ENCODE results near the gene EVC2. TPM values are rescaled to one million over a fixed set of nuclear protein-coding genes. Genes with fewer than 3 reads are reported as not detected.

The EVC2 gene
- total and polyA plus RNA-seq, 9 of the 15 experiments (the other 6 are each of a cell fraction or from before 2014, with no cell fraction given): 0.03 to 0.55 (median 0.38) TPM; not detected in 1

GRCh38 chr4:5558502-5558901 lies 149.9 kb downstream of the EVC2 start:
- Histone ChIP-seq H3K36me3 (ENCODE audit: control insufficient read depth, insufficient read depth, low read length) (no peaks in the 10 kb centered on the region), H3K9me3 (replicated peaks; ENCODE audit: control insufficient read depth, insufficient read depth, low read depth, low read length) (no peaks in the 10 kb centered on the region), H3K9me1 (ENCODE audit: control insufficient read depth, insufficient read depth, low read length) (no peaks in the 10 kb centered on the region), H3K4me3 (no peak overlapping the region), H3K4me2 (ENCODE audit: insufficient read depth, low read length) (no peak overlapping the region), H3K9ac (ENCODE audit: insufficient read depth in 1 of 2, low read depth in 2 of 2, low read length in 2 of 2) (no peak overlapping the region), H3K4me1 (replicated peaks in 1 of 2; ENCODE audit: control insufficient read depth in 2 of 2, insufficient read depth in 2 of 2, low read length in 2 of 2) (no peaks in the 10 kb centered on the region), H2AFZ (ENCODE audit: low read depth, low read length) (no peak overlapping the region), H3K27me3 (ENCODE audit: control insufficient read depth in 2 of 2, insufficient read depth in 2 of 2, low read length in 2 of 2) (no peaks in the 10 kb centered on the region), H4K20me1 (replicated peaks; ENCODE audit: control insufficient read depth, insufficient read depth, low read length) (no peaks in the 10 kb centered on the region), H3K79me2 (ENCODE audit: control insufficient read depth, insufficient read depth, low read length) (no peaks in the 10 kb centered on the region), H3K27ac (ENCODE audit: extremely low read depth, low read depth, low read length) (no peak overlapping the region)
- in situ Hi-C loops (cut with MboI) (no loop called here), intact Hi-C loops (cut with micrococcal nuclease) (no loop called here)
- TF ChIP-seq HNRNPLL (IDR thresholded peaks at IDR 0.05; ENCODE audit: low read depth, low read length, poor library complexity, severe bottlenecking) (no peak), GMEB1 (CRISPR knock-in tag; IDR thresholded peaks at IDR 0.05) (no peak), ZNF316 (IDR thresholded peaks at IDR 0.05) (peak; percentile 17; the same call in 1 of the 2 replicates)
- ChIA-PET POLR2A (no interaction called here), CTCF (ENCODE audit: low intra/inter-chr PET ratio) (no interaction called here)
- 0% methylated on average over 1 of the region's 1 CpG for WGBS (ENCODE audit: insufficient coverage, low coverage, missing lambda C conversion rate)
- no TSS peak for BruUV-seq (replicated peaks)
- FAIRE-seq (no peak), ATAC-seq (no peak), DNase-seq (ENCODE audit: extremely low read depth in 1 of 4, low spot score in 3 of 4) (no peak)

GRCh38 chr4:5554376-5554775 lies 154.0 kb downstream of the EVC2 start:
- Histone ChIP-seq H3K9me3 (replicated peaks; ENCODE audit: control insufficient read depth, insufficient read depth, low read depth, low read length) (no peaks in the 10 kb centered on the region), H3K4me2 (ENCODE audit: insufficient read depth, low read length) (no peak overlapping the region), H3K9ac (ENCODE audit: insufficient read depth in 1 of 2, low read depth in 2 of 2, low read length in 2 of 2) (no peak overlapping the region), H3K4me1 (replicated peaks in 1 of 2; ENCODE audit: control insufficient read depth in 2 of 2, insufficient read depth in 2 of 2, low read length in 2 of 2) (no peaks in the 10 kb centered on the region), H3K9me1 (ENCODE audit: control insufficient read depth, insufficient read depth, low read length) (no peaks in the 10 kb centered on the region), H3K79me2 (ENCODE audit: control insufficient read depth, insufficient read depth, low read length) (no peaks in the 10 kb centered on the region), H3K4me3 (no peak overlapping the region), H3K27ac (ENCODE audit: extremely low read depth, low read depth, low read length) (no peak overlapping the region), H4K20me1 (replicated peaks; ENCODE audit: control insufficient read depth, insufficient read depth, low read length) (no peaks in the 10 kb centered on the region), H3K36me3 (ENCODE audit: control insufficient read depth, insufficient read depth, low read length) (no peaks in the 10 kb centered on the region), H3K27me3 (ENCODE audit: control insufficient read depth in 2 of 2, insufficient read depth in 2 of 2, low read length in 2 of 2) (no peaks in the 10 kb centered on the region), H2AFZ (ENCODE audit: low read depth, low read length) (no peak overlapping the region)
- FAIRE-seq: no peak
- in situ Hi-C loops (cut with MboI) (no loop called here), intact Hi-C loops (cut with micrococcal nuclease) (no loop called here)
- no peak for ATAC-seq
- no TSS peak for BruUV-seq (replicated peaks)
- ChIA-PET POLR2A (no interaction called here), CTCF (ENCODE audit: low intra/inter-chr PET ratio) (no interaction called here)
- no peak for DNase-seq (ENCODE audit: extremely low read depth in 1 of 4, low spot score in 3 of 4)
- TF ChIP-seq RBFOX2 (IDR thresholded peaks at IDR 0.05; ENCODE audit: low read depth, low read length) (no peak), TBL1XR1 (IDR thresholded peaks at IDR 0.05; ENCODE audit: low read length in 2 of 2) (no peak), CREB1 (IDR thresholded peaks at IDR 0.05) (no peak), CREB1 (CRISPR knock-in tag; IDR thresholded peaks at IDR 0.05) (no peak), ARHGAP35 (IDR thresholded peaks at IDR 0.05; ENCODE audit: partially characterized antibody) (no peak), TCF3 (CRISPR knock-in tag; IDR thresholded peaks at IDR 0.05) (no peak), CBFB (CRISPR knock-in tag; IDR thresholded peaks at IDR 0.05) (no peak), TAF1 (IDR thresholded peaks at IDR 0.05; ENCODE audit: control insufficient read depth, extremely low read depth, insufficient read depth, low read length, severe bottlenecking) (no peak), DMBX1 (CRISPR knock-in tag; IDR thresholded peaks at IDR 0.05; ENCODE audit: borderline replicate concordance) (no peak), DNMT1 (IDR thresholded peaks at IDR 0.05) (no peak), SRSF9 (IDR thresholded peaks at IDR 0.05; ENCODE audit: borderline replicate concordance, low read depth, low read length) (no peak), PML (IDR thresholded peaks at IDR 0.05; ENCODE audit: low read length) (no peak), NCOA1 (IDR thresholded peaks at IDR 0.05; ENCODE audit: low read depth) (no peak), ZNF780A (CRISPR knock-in tag; IDR thresholded peaks at IDR 0.05) (no peak), GABPB2 (CRISPR knock-in tag; conservative IDR thresholded peaks at IDR 0.05) (no peak), ZNF316 (IDR thresholded peaks at IDR 0.05) (no peak), POLR2H (tag; IDR thresholded peaks at IDR 0.05; ENCODE audit: low read depth) (no peak), TRIM24 (IDR thresholded peaks at IDR 0.05) (no peak)
